ENCODE results near the gene AEBP1.

AEBP1 gene

GRCh38 chr7:44154703-44155102 is 50.6 kb downstream of the AEBP1 start:
- no peaks in the 10 kb centered on the region for H3K27me3 Mint-ChIP-seq

GRCh38 chr7:44155191-44156185 is 51.3 kb downstream of the AEBP1 start:
- Mint-ChIP-seq H3K4me3 (no peak overlapping the region), H3K4me1 (peaks cover 3% of the 10 kb centered on the region), H3K9me3 (no peaks in the 10 kb centered on the region), H3K27ac (no peak overlapping the region), H3K36me3 (no peaks in the 10 kb centered on the region), H3K27me3 (no peaks in the 10 kb centered on the region)
- ATAC-seq, result no peak

More at GRCh38 chr7:44154703-44155102, 50.6 kb downstream of the AEBP1 start:
- H3K4me1 Mint-ChIP-seq, result peaks cover 8% of the 10 kb centered on the region
- H3K36me3 Mint-ChIP-seq, result no peaks in the 10 kb centered on the region
- no peaks in the 10 kb centered on the region for H3K9me3 Mint-ChIP-seq
- H3K4me3 Mint-ChIP-seq, result no peak overlapping the region
- ATAC-seq, result no peak
- no peak overlapping the region for H3K27ac Mint-ChIP-seq

- no peaks in the 10 kb centered on the region for H3K27me3 Mint-ChIP-seq
- H3K4me1 Mint-ChIP-seq, result no peaks in the 10 kb centered on the region
- no peaks in the 10 kb centered on the region for H3K36me3 Mint-ChIP-seq
- no peak overlapping the region for H3K27ac Mint-ChIP-seq
- H3K9me3 Mint-ChIP-seq, result no peaks in the 10 kb centered on the region
- no peak overlapping the region for H3K4me3 Mint-ChIP-seq
- no peak for ATAC-seq
Measured at GRCh38 chr7:44156453-44157010, 52.4 kb downstream of the AEBP1 start.

- no peaks in the 10 kb centered on the region for H3K9me3 Mint-ChIP-seq
- no peak overlapping the region for H3K27ac Mint-ChIP-seq
- H3K27me3 Mint-ChIP-seq, result no peaks in the 10 kb centered on the region
Measured at GRCh38 chr7:44157116-44158080, 53.3 kb downstream of the AEBP1 start.

GRCh38 chr7:44158096-44158872 is 54.1 kb downstream of the AEBP1 start:
- Mint-ChIP-seq H3K27me3 (no peaks in the 10 kb centered on the region), H3K36me3 (no peaks in the 10 kb centered on the region), H3K4me3 (no peak overlapping the region), H3K4me1 (no peaks in the 10 kb centered on the region), H3K9me3 (no peaks in the 10 kb centered on the region), H3K27ac (no peak overlapping the region)
- no peak for ATAC-seq

More at GRCh38 chr7:44157116-44158080, 53.3 kb downstream of the AEBP1 start:
- Mint-ChIP-seq H3K4me3 (no peak overlapping the region), H3K36me3 (no peaks in the 10 kb centered on the region), H3K4me1 (no peaks in the 10 kb centered on the region)
- ATAC-seq, result no peak

GRCh38 chr7:44158873-44159631 is 54.9 kb downstream of the AEBP1 start:
- Mint-ChIP-seq H3K27ac (no peak overlapping the region), H3K4me1 (no peaks in the 10 kb centered on the region), H3K27me3 (no peaks in the 10 kb centered on the region), H3K4me3 (no peak overlapping the region), H3K9me3 (no peaks in the 10 kb centered on the region), H3K36me3 (no peaks in the 10 kb centered on the region)
- no peak for ATAC-seq

- Mint-ChIP-seq H3K9me3 (peaks cover 6% of the 10 kb centered on the region), H3K36me3 (peaks cover 5% of the 10 kb centered on the region), H3K27ac (no peak overlapping the region), H3K4me1 (no peaks in the 10 kb centered on the region), H3K4me3 (no peak overlapping the region), H3K27me3 (no peaks in the 10 kb centered on the region)
- ATAC-seq, result no peak
Measured at GRCh38 chr7:44159824-44160630, 55.9 kb downstream of the AEBP1 start.

- no peak for ATAC-seq
- H3K4me3 Mint-ChIP-seq, result no peak overlapping the region
- no peaks in the 10 kb centered on the region for H3K4me1 Mint-ChIP-seq
- no peak overlapping the region for H3K27ac Mint-ChIP-seq
- H3K9me3 Mint-ChIP-seq, result peaks cover 6% of the 10 kb centered on the region
- peaks cover 5% of the 10 kb centered on the region for H3K36me3 Mint-ChIP-seq
- H3K27me3 Mint-ChIP-seq, result no peaks in the 10 kb centered on the region
Measured at GRCh38 chr7:44161371-44161770, 57.2 kb downstream of the AEBP1 start.

- H3K4me1 Mint-ChIP-seq, result peaks cover 3% of the 10 kb centered on the region
- peaks cover 6% of the 10 kb centered on the region for H3K9me3 Mint-ChIP-seq
- peaks cover 5% of the 10 kb centered on the region for H3K36me3 Mint-ChIP-seq
- ATAC-seq, result no peak
- no peak overlapping the region for H3K27ac Mint-ChIP-seq
- H3K4me3 Mint-ChIP-seq, result no peak overlapping the region
- no peaks in the 10 kb centered on the region for H3K27me3 Mint-ChIP-seq
Measured at GRCh38 chr7:44162179-44162578, 58.0 kb downstream of the AEBP1 start.

GRCh38 chr7:44162785-44163395 is 58.7 kb downstream of the AEBP1 start:
- ATAC-seq, result no peak
- peaks cover 5% of the 10 kb centered on the region for H3K36me3 Mint-ChIP-seq
- no peak overlapping the region for H3K4me3 Mint-ChIP-seq
- H3K9me3 Mint-ChIP-seq, result peaks cover 6% of the 10 kb centered on the region
- peaks cover 10% of the 10 kb centered on the region for H3K4me1 Mint-ChIP-seq
- H3K27ac Mint-ChIP-seq, result no peak overlapping the region
- H3K27me3 Mint-ChIP-seq, result no peaks in the 10 kb centered on the region

GRCh38 chr7:44163591-44163990 is 59.4 kb downstream of the AEBP1 start:
- Mint-ChIP-seq H3K27ac (no peak overlapping the region), H3K9me3 (peaks cover 6% of the 10 kb centered on the region), H3K27me3 (no peaks in the 10 kb centered on the region), H3K4me3 (no peak overlapping the region), H3K4me1 (peaks cover 13% of the 10 kb centered on the region), H3K36me3 (peaks cover 5% of the 10 kb centered on the region)
- ATAC-seq, result no peak
